Right renal pelvis (tissue), 4 donors: ENCODE data around the gene ARPC1A. TPM values are rescaled to one million over a fixed set of nuclear protein-coding genes. Genes with fewer than 3 reads are reported as not detected.
"Not testable (repeated sequence)": the region's sequence is repeated elsewhere in the genome, so short reads cannot be mapped to it uniquely, and the experiment has no call there.

ENCODE experiments used
- DNase-seq, 4 donors: peaks; one replicate each; pipeline ENCODE4 v3.0.0-alpha.2; 2013; ENCODE audit warnings: low read depth in 4 of 4, low spot score in 3 of 4, missing footprints in 1 of 4
- polyA plus RNA-seq, 4 donors: library from polyadenylated mRNA; unstranded; fragments of 120-200 nt; gene quantifications; one replicate each; pipeline ENCODE4 v1.2.1, GENCODE V29; 2013; ENCODE audit not compliant: insufficient read length in 4 of 4

ARPC1A gene
- polyA plus RNA-seq, 4 donors, result 112 to 122 (median 116) TPM

GRCh38 chr7:99366646-99367045 is 40.9 kb downstream of the ARPC1A start:
- no peak for DNase-seq

DNA sequence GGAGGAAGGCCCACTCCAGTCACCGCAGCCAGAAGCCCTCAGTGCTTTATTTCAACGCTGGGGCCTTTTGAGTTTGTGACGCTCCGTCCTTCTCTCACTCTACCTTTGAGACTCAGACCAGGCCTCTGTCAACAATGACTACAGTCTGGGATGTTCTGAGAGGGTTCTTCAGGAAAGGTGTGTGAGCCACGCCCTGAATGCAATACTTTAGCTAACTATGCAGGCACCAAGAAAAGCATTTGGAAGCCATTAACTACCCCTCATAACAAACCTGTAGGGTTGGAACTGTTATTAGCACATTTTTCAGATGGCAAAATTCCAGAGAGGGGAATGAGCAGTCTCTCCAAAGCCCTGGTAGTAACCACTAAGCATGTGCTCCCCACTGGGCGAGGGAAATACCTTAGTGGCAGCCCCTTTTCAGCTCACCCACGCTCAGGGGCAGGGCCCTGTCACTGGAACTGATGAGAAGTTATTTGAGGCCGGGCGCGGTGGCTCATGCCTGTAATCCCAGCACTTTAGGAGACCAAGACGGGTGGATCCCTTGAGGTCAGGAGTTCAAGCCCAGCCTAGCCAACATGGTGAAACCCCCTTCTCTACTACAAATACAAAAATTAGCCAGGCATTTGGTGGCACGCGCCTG is 43.2 kb downstream of the ARPC1A start:
- no peak for DNase-seq

- no peak for DNase-seq
Measured at GRCh38 chr7:99369767-99370391, 44.2 kb downstream of the ARPC1A start.

GRCh38 chr7:99371376-99371920 is 45.8 kb downstream of the ARPC1A start:
- no peak for DNase-seq

DNA sequence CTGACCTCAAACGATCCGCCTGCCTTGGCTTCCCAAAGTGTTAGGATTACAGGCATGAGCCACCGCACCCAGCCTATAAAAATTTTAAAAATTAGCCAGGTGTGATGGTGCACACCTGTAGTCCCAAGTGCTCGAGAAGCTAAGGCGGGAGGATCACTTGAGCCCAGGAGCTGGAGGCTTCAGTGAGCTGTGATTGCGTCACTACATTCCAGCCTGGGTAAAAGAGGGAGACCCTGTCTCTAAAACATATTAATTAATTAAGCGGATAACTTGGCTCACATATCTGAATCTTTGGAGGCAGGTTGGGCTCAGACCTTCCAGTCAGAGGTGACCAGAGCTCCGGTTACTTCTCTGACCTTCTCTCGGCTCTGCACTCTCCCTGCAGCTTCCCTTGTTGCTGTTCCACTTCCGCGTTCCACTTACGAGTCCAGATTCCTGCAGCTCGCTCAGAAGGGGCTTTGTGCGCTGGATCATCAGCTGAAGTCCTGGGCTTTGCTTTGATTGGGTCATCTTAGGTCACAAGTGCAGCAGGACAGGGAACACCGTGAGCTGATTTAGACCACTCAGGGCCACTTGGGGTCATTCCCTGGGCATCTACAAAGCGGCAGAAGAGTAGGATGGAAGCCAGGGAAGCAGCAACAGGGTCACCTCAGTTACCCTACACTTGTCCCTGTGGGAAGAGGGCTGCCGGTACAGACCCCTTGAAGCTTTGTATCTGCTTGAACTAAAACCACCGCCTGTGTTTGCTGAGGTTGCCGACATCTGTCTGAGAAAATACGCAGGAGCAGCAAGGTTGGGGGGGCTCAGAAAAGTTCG is 46.8 kb downstream of the ARPC1A start:
- DNase-seq, result peak in 1 of 4 donors; percentile 65

DNA sequence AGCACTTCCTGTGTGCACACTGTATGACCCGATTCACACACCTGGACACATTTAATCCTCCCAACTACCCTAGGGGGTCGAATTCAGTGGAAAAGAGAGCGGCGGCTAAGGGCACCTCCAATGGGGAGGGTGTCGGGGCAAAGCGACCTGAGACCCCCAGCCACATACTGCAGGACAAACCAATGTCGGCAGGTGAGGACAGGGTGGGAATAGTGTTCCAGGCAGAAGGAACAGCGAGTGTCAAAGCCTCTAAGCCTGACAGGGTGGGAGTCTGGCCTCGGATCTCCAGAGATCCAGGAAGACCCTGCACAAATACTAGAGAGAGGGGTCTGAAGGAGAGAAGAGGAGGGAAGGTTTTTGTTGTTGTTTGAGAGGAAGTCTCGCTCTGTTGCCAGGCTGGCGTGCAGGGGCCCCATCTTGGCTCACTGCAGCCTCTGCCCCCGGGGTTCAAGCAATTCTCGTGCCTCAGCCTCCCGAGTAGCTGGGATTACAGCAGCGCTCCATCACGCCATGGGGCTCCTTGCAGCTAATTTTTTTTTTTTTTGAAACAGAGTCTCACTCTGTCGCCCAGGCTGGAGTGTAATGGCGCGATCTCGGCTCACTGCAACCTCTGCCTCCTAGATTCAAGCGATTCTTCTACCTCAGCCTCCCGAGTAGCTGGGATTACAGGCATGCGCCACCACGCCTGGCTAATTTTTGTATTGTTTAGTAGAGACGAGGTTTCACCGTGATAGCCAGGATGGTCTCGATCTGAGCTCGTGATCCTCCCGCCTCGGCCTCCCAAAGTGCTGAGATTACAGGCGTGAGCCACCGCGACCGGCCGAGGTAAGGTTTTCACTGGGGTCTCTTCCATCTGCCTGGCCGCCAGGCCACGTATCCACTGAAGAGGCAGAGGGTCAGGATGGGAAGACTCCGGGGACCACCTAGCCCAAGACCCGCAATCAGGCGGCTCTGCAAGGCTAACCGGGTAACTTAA is 47.7 kb downstream of the ARPC1A start:
- DNase-seq, result no peak

DNA sequence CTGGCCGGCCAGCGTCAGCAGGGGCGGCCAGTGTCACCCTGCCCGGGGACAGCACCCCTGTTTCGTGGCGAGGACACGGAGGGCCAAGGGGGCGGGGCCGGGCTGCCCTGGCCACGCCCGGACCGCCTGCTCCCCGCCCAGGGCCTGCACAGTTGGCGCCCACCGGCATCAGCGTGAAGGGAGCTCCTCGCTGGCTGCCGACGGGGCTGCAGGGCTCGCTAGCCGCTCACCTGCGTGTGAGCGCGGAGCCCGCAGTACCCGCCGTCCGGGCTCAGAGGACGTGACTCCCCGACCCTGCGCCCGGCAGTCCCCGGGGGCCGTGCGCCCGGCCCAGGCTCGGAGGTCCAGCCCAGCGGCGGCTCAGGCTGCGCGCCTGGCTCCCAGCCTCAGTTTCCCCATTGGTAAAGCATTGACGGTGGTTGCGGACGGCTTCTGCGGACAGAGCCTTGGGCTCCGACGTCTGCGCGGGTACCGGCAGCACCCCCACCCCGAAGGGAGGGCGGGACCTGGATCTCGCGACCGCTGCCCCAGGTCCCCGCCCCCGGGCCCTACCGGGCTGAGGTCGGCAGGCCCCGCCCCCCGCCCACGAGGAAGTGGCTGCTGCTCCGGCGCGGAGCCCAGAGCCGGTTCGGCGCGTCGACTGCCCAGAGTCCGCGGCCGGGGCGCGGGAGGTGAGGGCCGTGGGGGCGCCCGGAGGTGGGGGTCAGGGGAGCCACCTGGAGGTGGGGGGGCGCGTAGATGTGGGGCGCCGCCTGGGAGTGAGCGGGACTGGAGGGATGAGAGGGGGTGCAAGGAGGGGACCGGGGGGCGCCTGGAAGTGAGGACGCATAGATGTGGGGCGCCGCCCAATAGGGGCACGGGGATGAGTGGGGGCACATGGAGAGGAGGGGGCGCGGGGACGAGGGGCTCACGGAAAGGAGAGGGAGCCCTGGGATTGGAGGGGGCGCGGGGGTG is 48.7 kb downstream of the ARPC1A start, which contains the start of gene ARPC1B:
ARPC1B (plus strand) TSS at position 620 of the 954 bp plus-strand sequence. CDS start 10,985 bp downstream, outside the sequence.
- DNase-seq, result no peak

DNA sequence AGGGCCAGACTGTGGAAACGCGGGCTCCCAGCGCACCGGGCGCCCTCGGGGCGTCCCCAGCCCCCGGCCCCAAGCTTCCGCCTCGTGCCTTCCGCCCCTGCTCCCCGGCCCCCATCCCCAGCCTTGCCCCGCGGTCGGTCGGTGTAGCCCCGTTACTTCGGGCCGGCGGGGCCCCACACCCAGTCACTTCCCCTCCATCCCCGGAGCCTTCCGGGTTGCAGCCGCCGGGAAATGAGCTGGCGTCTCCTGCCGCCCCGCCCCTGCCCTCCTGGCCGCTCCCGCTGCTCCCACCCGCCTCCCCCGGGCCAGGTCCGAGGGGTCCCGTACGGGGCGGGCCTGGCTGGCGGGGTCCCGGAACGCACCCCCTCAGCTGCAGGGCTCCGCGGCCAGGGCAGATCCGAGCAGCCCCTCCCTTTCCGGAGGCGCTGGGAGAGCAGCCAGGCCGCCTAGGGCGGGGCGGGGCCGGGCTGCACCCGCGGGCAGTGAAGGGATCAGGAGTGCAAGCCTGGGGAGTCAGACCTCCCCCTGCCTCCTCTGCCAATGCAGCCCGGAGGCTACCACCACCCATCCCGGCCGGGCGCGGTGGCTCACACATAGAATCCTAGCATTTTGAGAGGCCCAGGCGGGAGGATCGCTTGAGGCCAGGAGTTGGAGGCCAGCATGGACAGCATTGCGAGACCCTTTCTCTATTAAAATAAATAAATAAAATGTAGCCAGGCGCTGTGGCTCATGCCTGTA is 49.5 kb downstream of the ARPC1A start:
- DNase-seq, result no peak

DNA sequence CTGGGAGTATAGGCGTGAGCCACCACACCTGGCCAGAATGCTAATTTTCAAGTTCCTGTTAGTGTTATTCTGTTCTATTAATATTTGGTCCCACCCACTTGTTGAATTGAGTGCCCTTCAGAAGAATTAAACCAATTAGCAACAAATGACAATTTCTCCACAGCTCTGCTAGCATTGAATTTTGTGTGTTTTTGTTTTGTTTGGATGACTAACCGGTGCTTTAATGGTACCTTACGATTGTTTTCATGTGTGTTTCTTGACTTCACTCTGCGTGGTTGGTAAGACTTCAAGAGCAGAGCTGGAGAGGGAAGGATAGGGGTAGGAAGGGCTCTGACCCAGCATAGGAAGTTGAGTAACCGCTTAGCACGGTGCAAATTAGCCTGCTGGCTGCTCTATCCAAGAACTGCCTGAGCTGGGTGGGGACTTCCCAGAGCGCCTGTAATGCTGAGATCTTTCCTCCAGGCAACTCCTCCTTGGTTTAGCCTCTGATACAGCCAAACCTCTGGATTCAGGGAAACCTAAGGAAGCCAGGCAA is 53.4 kb downstream of the ARPC1A start:
- DNase-seq, result no peak

- not testable (repeated sequence) for DNase-seq
Measured at GRCh38 chr7:99379693-99380031, 54.0 kb downstream of the ARPC1A start.

GRCh38 chr7:99380032-99380822 is 54.5 kb downstream of the ARPC1A start:
- no peak for DNase-seq

DNA sequence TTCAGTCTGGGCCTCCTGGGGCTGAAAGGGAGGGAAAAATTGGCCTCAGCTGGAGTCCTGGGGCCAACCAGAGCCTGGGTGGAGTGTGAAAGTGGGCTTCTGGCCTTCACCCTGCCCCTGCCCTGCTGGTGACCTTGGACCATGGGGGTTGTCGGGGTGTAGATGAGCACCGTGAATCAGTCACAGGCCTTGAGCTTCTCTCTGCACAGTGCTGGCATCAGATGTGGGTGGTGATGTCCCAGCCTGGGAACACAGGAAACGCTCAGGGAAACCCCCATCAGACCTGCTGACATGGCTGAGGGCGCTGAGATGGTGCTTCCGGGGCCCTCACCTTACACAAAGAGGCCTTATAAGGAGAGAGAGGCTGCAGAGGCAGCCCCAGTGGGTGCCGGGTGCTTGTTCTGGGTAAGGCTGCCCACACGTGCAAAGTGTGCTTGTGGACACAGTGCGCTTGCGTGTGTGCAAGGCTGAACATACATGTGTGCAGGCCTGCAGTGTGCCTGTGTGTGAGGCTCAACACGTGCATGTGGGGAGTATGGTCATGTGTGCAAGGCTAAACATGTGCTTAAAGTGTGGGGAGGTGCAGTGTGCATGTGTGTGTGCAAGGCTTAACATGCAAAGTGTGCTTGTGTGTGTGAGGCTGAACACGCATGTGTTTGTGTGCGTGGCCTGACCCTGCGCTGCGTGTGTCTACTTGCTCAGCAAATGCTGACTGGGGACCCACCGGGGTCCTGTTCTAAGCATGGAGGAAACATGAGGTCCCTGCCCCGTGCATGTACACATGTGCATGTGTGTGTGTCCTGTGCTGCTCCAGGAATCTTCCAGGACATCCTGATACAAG is 55.3 kb downstream of the ARPC1A start:
- DNase-seq, result no peak

DNA sequence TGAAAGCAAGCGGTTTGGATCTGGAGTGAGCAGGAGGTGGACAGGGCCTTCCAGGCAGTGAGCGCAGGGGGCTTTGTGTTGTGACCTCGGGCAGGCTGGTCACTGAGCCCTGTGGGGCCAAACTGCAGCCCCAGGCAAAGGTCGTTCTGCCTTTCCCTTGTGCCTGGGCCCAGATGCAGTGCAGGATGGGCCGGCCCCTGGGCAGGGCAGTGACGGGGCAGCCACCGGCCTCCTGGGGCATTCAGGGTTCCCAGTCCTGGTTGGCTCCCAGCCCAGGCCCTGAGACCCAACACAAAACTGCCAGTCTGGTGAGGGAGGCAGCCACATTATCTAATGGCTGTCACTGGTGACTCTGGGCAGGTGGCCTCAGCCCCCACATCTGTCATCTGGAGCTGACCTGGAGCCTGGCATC is 56.0 kb downstream of the ARPC1A start:
- DNase-seq, result no peak

DNA sequence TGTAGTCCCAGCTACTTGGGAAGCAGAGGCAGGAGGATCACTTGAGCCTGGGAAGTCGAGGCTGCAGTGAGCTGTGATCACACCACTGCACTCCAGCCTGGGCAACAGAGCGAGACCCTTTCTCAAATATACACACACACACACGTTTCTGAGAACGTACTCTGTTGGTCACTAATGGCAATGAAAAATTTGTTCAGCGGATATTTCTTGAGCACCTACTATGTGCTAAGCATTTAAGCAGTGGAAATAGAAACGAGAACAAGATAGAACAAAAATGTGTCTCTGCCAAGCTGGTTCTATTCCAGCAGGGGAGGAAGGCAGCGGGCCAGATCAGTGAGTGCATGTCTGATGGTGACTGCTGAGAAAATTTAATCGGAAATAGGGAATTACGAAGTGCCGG is 57.5 kb downstream of the ARPC1A start:
- DNase-seq, result no peak

- DNase-seq, result no peak
Measured at GRCh38 chr7:99383791-99384370, 58.2 kb downstream of the ARPC1A start.

GRCh38 chr7:99384523-99384922 is 58.8 kb downstream of the ARPC1A start:
- no peak for DNase-seq
